H9 (cell line): Measurements from ENCODE around the gene KCNJ15. TPM values are rescaled to one million over a fixed set of nuclear protein-coding genes. Genes with fewer than 3 reads are reported as not detected.

Experiments
- DNase-seq: peaks from one replicate; pipeline ENCODE4 v3.0.0-alpha.2; 2017
- H2AFZ ChIP-seq: one replicate; pipeline ENCODE4 v1.6.1; 2013; ENCODE audit warnings: mild to moderate bottlenecking, low read length, control low read depth, moderate library complexity
- H2AK5ac ChIP-seq: 2 replicates; pipeline ENCODE4 v1.6.1; 2013; ENCODE audit warnings: low read length, control low read depth, mixed read lengths; ENCODE audit not compliant: insufficient read length
- H2BK120ac ChIP-seq: one replicate; pipeline ENCODE4 v1.6.1; 2013; ENCODE audit warnings: low read depth, mild to moderate bottlenecking, low read length, control low read depth, inconsistent platforms; ENCODE audit not compliant: poor library complexity, severe bottlenecking
- H2BK12ac ChIP-seq: 2 replicates; pipeline ENCODE4 v1.6.1; 2013; ENCODE audit warnings: low read length, control low read depth, mixed read lengths, low read depth; ENCODE audit not compliant: insufficient read length
- H2BK15ac ChIP-seq: 2 replicates; pipeline ENCODE4 v1.6.1; 2013; ENCODE audit warnings: low read depth, low read length, control low read depth
- H2BK20ac ChIP-seq: one replicate; pipeline ENCODE4 v1.6.1; 2013; ENCODE audit warnings: low read depth, mild to moderate bottlenecking, low read length, control low read depth, inconsistent platforms; ENCODE audit not compliant: poor library complexity, severe bottlenecking
- H2BK5ac ChIP-seq: 2 replicates; pipeline ENCODE4 v1.6.1; 2013; ENCODE audit warnings: low read length, control low read depth, mixed read lengths; ENCODE audit not compliant: insufficient read length
- H3K14ac ChIP-seq: 2 replicates; pipeline ENCODE4 v1.6.1; 2013; ENCODE audit warnings: low read length, control low read depth; ENCODE audit not compliant: insufficient read depth
- H3K18ac ChIP-seq: 2 replicates; pipeline ENCODE4 v1.6.1; 2013; ENCODE audit warnings: low read depth, mild to moderate bottlenecking, mixed read lengths, low read length, control low read depth; ENCODE audit not compliant: insufficient read length
- H3K23ac ChIP-seq: 2 replicates; pipeline ENCODE4 v1.6.1; 2013; ENCODE audit warnings: low read length, control low read depth, mixed read lengths, low read depth; ENCODE audit not compliant: insufficient read length
- H3K23me2 ChIP-seq: 2 replicates; pipeline ENCODE4 v1.6.1; 2013; ENCODE audit warnings: low read depth, mild to moderate bottlenecking, mixed read lengths, low read length, control low read depth; ENCODE audit not compliant: insufficient read length, poor library complexity, severe bottlenecking
- H3K27ac ChIP-seq: 2 replicates; pipeline ENCODE4 v1.5.1; 2013; ENCODE audit warnings: low read length, control low read depth, mixed read lengths, low read depth; ENCODE audit not compliant: insufficient read length
- H3K27me3 ChIP-seq: 2 replicates; pipeline ENCODE4 v1.6.1; 2013; ENCODE audit warnings: low read length, control low read depth, inconsistent platforms; ENCODE audit not compliant: insufficient read depth
- H3K4ac ChIP-seq: 2 replicates; pipeline ENCODE4 v1.6.1; 2013; ENCODE audit warnings: low read depth, mild to moderate bottlenecking, control low read depth, inconsistent platforms, low read length, moderate library complexity
- H3K4me1 ChIP-seq: 2 replicates; pipeline ENCODE4 v1.6.1; 2013; ENCODE audit warnings: low read length, control low read depth, inconsistent platforms; ENCODE audit not compliant: insufficient read depth
- H3K4me2 ChIP-seq: 2 replicates; pipeline ENCODE4 v1.6.1; 2013; ENCODE audit warnings: low read length, control low read depth, mixed read lengths; ENCODE audit not compliant: insufficient read length, insufficient read depth
- H3K56ac ChIP-seq: 2 replicates; pipeline ENCODE4 v1.6.1; 2013; ENCODE audit warnings: low read depth, mild to moderate bottlenecking, mixed read lengths, low read length, control low read depth; ENCODE audit not compliant: insufficient read length
- H3K79me1 ChIP-seq: 2 replicates; pipeline ENCODE4 v1.6.1; 2013; ENCODE audit warnings: low read depth, mild to moderate bottlenecking, moderate library complexity, low read length, control low read depth, inconsistent platforms; ENCODE audit not compliant: insufficient read depth, poor library complexity, severe bottlenecking
- H3K79me2 ChIP-seq: 2 replicates; pipeline ENCODE4 v1.6.1; 2013; ENCODE audit warnings: low read length, control low read depth, inconsistent platforms; ENCODE audit not compliant: insufficient read depth
- H3K9ac ChIP-seq: 2 replicates; pipeline ENCODE4 v1.6.1; 2013; ENCODE audit warnings: low read length, control low read depth, mixed read lengths; ENCODE audit not compliant: insufficient read length; ENCODE audit errors: extremely low read depth
- H3K9me3 ChIP-seq: one replicate; pipeline ENCODE4 v1.6.1; 2013; ENCODE audit warnings: low read depth, low read length, inconsistent platforms; ENCODE audit not compliant: control insufficient read depth
- H3T11ph ChIP-seq: one replicate; pipeline ENCODE4 v1.6.1; 2013; ENCODE audit warnings: mild to moderate bottlenecking, low read length, control low read depth, inconsistent platforms
- H4K20me1 ChIP-seq: one replicate; pipeline ENCODE4 v1.6.1; 2013; ENCODE audit not compliant: control insufficient read depth, insufficient read length, insufficient read depth
- H4K5ac ChIP-seq: 2 replicates; pipeline ENCODE4 v1.6.1; 2013; ENCODE audit warnings: low read depth, mild to moderate bottlenecking, mixed read lengths, low read length, control low read depth; ENCODE audit not compliant: insufficient read length
- H4K8ac ChIP-seq: replicated peaks from 2 replicates; pipeline ENCODE4 v1.6.1; 2013; ENCODE audit warnings: low read length, control low read depth, mixed read lengths, low read depth; ENCODE audit not compliant: insufficient read length
- H4K91ac ChIP-seq: 2 replicates; pipeline ENCODE4 v1.6.1; 2013; ENCODE audit warnings: low read depth, mild to moderate bottlenecking, moderate library complexity, mixed read lengths, low read length, control low read depth; ENCODE audit not compliant: insufficient read length
- H3K27ac Mint-ChIP-seq, 3 experiments: 2 replicates in 2 of 3; 3 replicates in 1 of 3; pipeline ENCODE4 v1.8.0; 2020 to 2021; ENCODE audit warnings: mixed read lengths in 3 of 3, mild to moderate bottlenecking in 1 of 3, moderate library complexity in 1 of 3
- H3K27me3 Mint-ChIP-seq: 2 replicates; pipeline ENCODE4 v1.8.0; 2021; ENCODE audit warnings: low read depth, mild to moderate bottlenecking, moderate library complexity, mixed read lengths
- H3K36me3 Mint-ChIP-seq, 3 experiments: 2 replicates in 2 of 3; 3 replicates in 1 of 3; pipeline ENCODE4 v1.8.0; 2020 to 2021; ENCODE audit warnings: low read depth in 3 of 3, mixed read lengths in 3 of 3; ENCODE audit not compliant: insufficient read depth in 1 of 3
- H3K4me1 Mint-ChIP-seq, 2 experiments: 2 replicates each; pipeline ENCODE4 v1.8.0; 2020; ENCODE audit warnings: mixed read lengths in 2 of 2
- H3K4me3 Mint-ChIP-seq, 2 experiments: 2 replicates in 1 of 2; 3 replicates in 1 of 2; pipeline ENCODE4 v1.8.0; 2020 to 2021; ENCODE audit warnings: mild to moderate bottlenecking in 2 of 2, mixed read lengths in 2 of 2, moderate library complexity in 1 of 2
- H3K9me3 Mint-ChIP-seq, 2 experiments: 2 replicates in 1 of 2; 3 replicates in 1 of 2; pipeline ENCODE4 v1.8.0; 2020; ENCODE audit warnings: mild to moderate bottlenecking in 2 of 2, mixed read lengths in 2 of 2, moderate library complexity in 1 of 2
- CTCF ChIP-seq: fragments of 200-600 bp; sonication (generic); conservative IDR thresholded peaks from 3 replicates; pipeline ENCODE4 v1.8.0; 2021; ENCODE audit warnings: antibody characterized with exemption, mild to moderate bottlenecking
- WGBS: extraction: QIAGEN DNeasy Blood & Tissue Kit; methylation state at CpG from one replicate; pipeline ENCODE4 v1.1.7; 2013; ENCODE audit warnings: missing lambda C conversion rate, low lambda C conversion rate, mixed read lengths; ENCODE audit not compliant: insufficient read length; ENCODE audit errors: extremely low coverage; 5-methylcytosine and 5-hydroxymethylcytosine counted together
- total RNA-seq: library from RNA; stranded (reverse); gene quantifications from 2 replicates; pipeline ENCODE4 v1.2.1, GENCODE V29; 2021

The KCNJ15 gene
- total RNA-seq, 1 experiment from 2014 or later: not detected

- H3K79me2 ChIP-seq: no peaks in the 10 kb centered on the region
- H2AFZ ChIP-seq: no peak overlapping the region
- H2BK5ac ChIP-seq: no peak overlapping the region
- no peak for DNase-seq
- H3K4ac ChIP-seq: no peak overlapping the region
- no peak overlapping the region for H3K27ac ChIP-seq
- no peak overlapping the region for H3T11ph ChIP-seq
- no peaks in the 10 kb centered on the region for H3K23me2 ChIP-seq
- H3K79me1 ChIP-seq: no peaks in the 10 kb centered on the region
- Mint-ChIP-seq H3K36me3 (peaks cover 0 to 10% (median 0%) of the 10 kb centered on the region in 3 experiments; a peak in 3 of 7 replicates), H3K27ac (no peak overlapping the region), H3K4me1 (peaks cover 0 to 5% of the 10 kb centered on the region in 2 experiments; a peak in 2 of 4 replicates), H3K27me3 (no peaks in the 10 kb centered on the region), H3K9me3 (peaks cover 13 to 19% of the 10 kb centered on the region in 2 experiments), H3K4me3 (no peak overlapping the region)
- no peak overlapping the region for H2BK120ac ChIP-seq
- H4K20me1 ChIP-seq: no peaks in the 10 kb centered on the region
- H2BK12ac ChIP-seq: no peak overlapping the region
- H4K5ac ChIP-seq: no peak overlapping the region
- H2BK15ac ChIP-seq: no peak overlapping the region
- no peaks in the 10 kb centered on the region for H3K9me3 ChIP-seq
- no peak overlapping the region for H3K14ac ChIP-seq
- H3K4me2 ChIP-seq: no peak overlapping the region
- H3K56ac ChIP-seq: no peak overlapping the region
- no peak overlapping the region for H3K23ac ChIP-seq
- no peak overlapping the region for H2BK20ac ChIP-seq
- H3K4me1 ChIP-seq: no peaks in the 10 kb centered on the region
- H4K8ac ChIP-seq: no peak overlapping the region
- no peak overlapping the region for H3K18ac ChIP-seq
- no CpG with 5 or more reads among the region's 2 CpGs for WGBS
- H2AK5ac ChIP-seq: no peak overlapping the region
- no peak overlapping the region for H4K91ac ChIP-seq
- peak; percentile 33; the same call in 2 of the 3 replicates for TF ChIP-seq CTCF
- no peak overlapping the region for H3K9ac ChIP-seq
- H3K27me3 ChIP-seq: no peaks in the 10 kb centered on the region
Observed at GRCh38 chr21:38236232-38236631, 20.6 kb upstream of the KCNJ15 start.
